ENCODE data around the gene SLC35E2B.
"Not testable (repeated sequence)": the region's sequence is repeated elsewhere in the genome, so short reads cannot be mapped to it uniquely, and the experiment has no call there.

SLC35E2B gene

DNA sequence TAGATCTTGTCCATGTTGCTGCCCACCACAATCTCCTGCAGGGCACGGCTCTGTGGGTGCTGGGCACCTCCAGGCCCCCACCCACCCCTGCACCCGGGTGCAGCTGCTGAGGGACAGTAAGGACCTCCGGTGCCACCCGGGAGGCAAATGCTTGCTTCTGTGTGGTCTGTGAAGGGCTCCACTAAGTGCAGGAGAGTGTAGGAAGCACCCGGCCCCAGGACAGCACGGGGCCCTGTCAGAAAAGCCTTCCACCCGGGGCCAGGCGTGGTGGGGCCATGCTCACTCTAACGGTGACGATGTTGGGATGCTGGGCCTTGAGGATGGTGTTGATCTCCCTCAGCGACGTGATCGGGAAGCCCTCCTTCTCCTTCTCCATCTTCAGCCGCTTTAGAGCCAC is 55.1 kb downstream of the SLC35E2B start:
- not testable (repeated sequence) for DNase-seq

DNA sequence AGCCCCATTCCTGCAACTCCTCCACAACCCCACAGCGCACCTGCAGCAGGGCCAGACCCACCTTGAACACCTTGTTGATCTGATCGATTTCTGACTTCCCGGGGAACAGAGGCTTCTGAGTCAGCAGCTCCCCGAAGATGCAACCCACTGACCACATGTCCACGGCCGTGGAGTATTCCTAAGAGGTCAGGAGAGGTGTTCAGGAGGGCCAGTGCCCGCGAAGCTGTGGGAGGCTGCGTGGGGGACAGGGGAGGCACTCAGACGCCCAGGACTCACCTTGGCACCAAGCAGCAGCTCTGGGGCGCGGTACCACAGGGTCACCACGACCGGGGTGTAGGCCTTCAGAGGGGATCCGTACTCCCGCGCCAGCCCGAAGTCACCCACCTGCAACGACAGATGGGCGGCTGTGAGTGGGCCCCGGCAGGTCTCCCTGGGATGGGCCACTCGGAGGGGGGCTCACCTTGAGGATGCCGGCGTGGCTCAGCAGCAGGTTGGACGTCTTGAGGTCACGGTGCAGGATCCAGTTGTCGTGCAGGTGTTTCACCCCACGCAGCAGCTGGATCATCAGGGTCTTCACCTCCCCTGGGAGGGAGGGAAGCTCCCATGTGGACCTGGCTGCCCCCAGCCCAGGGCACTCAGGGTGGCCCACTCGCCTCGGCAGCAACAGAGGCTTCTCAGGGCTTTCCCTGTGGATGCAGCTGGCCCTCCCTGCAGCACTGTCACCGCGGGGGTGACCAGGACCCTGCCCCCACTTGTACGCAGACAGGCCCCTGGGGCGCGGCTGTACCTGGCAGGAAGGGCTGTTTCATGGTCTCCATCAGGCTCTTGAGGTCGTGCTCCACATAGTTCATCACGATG is 55.7 kb downstream of the SLC35E2B start:
- DNase-seq = not testable (repeated sequence)

- not testable (repeated sequence) for DNase-seq
Observed at GRCh38 chr1:1634613-1635012, 58.0 kb downstream of the SLC35E2B start.

DNA sequence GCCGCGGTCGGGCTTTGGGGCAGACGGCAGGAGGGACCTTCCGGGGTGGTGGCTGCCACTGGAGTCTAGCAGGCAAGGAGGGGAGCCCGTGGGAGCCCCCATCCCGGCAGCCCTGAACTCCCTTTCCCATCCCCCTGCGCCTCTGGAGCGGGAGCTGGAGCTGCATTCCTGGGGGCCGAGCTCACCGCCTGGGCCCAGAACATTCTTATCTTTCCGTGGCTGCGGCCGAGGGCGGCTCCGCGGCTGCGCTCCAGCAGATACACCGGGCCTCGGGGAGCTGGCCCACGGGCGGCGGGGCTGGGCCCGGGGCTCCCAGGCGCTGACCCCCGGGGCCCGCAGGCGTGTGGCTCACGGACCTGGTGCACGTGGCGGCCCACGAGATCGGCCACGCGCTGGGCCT is 59.2 kb downstream of the SLC35E2B start:
- not testable (repeated sequence) for DNase-seq

GRCh38 chr1:1631782-1632420 is 60.7 kb downstream of the SLC35E2B start, which contains the start of gene MMP23B:
TSS of gene MMP23B (plus strand) at chr1:1632173. CDS start at chr1:1632219, 46 bp downstream.
- DNase-seq = no peak

DNA sequence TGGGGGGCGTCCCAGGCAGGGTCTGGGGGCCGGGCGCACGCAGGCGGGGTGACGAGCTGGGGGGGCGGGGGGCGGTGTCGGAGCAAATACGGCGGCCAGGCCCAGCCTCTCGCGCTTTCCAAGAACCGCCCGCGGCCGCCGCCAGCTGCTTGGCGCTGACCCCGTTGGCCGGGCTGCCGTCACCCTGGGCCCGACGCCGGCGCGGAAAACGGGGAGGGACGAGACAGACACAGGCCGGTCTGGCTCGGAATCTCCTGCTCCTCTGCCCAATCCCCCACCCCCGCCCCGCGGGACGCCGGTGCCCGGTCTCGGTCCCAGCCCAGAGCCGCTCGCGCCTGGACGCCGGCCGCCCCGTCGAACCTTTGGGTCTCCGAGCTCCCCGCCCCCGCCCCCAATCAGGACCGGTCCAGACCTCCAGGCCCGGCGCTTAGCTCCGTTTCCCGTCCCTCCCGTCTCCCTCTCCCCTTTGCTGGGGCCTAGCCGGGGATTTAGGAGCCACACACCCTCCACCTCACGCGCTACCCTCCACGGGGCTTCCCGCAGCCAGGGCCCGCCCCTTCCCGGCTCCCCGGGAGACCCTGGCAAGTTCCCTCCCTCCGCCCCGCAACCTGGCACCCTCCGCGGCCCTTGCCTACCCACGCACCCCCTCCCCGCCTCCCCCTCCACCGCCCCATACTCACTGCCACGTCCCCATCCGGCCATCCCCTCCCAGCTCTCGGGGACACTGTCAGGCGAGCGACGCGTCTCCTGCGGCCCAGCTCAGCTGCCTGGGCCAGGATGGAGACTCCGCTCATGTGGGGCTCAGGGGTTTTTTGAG is 61.4 kb downstream of the SLC35E2B start:
- no peak for DNase-seq

DNA sequence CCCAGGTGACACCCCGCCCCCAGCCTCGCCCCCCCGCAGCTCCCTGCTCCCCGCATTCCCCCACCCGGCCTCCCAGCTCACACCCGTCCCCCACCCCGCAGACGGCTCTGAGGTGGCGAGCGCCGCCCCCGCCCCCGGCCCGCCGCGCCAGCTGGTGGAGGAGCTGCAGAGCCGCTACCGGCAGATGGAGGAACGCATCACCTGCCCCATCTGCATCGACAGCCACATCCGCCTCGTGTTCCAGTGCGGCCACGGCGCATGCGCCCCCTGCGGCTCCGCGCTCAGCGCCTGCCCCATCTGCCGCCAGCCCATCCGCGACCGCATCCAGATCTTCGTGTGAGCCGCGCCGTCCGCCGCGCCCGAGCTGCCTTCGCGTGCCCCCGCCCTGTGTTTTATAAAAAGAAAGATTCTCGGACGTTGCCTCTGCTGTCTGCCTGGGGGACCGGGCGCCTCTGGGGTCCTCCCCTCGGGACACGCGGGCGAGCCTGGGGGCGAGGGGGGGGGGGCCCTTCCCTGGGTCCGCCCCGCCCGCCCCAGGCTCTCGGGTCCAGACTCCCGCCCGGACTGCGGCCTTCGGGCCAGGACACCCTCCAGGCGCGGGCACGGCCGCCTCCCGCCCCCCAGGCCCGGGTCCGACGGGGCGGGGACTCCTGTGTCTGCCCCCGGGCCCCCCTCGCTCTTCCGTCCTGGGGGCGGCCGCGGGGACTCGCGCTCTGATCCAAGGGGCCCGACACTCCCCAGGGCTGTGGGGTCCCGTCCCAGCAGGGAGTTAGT is 62.2 kb downstream of the SLC35E2B start:
- no peak for DNase-seq

GRCh38 chr1:1629430-1630190 is 63.0 kb downstream of the SLC35E2B start:
- no peak for DNase-seq

GRCh38 chr1:1628754-1629429 is 63.7 kb downstream of the SLC35E2B start:
- no peak for DNase-seq

GRCh38 chr1:1627829-1628753 is 64.5 kb downstream of the SLC35E2B start:
- no peak for DNase-seq

DNA sequence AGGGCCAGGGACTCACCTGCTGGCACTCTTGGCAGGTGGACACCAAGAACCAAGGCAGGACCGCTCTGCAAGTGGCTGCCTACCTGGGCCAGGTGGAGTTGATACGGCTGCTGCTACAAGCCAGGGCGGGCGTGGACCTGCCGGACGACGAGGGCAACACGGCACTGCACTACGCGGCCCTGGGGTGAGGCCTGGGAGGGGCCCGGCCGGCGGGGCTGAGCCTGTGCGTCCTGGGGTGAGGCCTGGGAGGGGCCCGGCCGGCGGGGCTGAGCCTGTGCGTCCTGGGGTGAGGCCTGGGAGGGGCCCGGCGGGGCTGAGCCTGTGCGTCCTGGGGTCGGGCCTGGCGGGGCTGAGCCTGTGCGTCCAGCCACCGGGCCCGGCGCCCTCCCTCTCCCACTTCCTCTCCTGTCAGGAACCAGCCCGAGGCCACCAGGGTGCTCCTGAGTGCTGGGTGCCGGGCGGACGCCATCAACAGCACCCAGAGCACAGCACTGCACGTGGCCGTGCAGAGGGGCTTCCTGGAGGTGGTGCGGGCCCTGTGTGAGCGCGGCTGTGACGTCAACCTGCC is 65.2 kb downstream of the SLC35E2B start:
- no peak for DNase-seq

GRCh38 chr1:1626207-1627141 is 66.1 kb downstream of the SLC35E2B start:
- DNase-seq = no peak

- no peak for DNase-seq
Observed at GRCh38 chr1:1625824-1626206, 66.8 kb downstream of the SLC35E2B start.

- DNase-seq = no peak
Observed at GRCh38 chr1:1625404-1625775, 67.2 kb downstream of the SLC35E2B start.

DNA sequence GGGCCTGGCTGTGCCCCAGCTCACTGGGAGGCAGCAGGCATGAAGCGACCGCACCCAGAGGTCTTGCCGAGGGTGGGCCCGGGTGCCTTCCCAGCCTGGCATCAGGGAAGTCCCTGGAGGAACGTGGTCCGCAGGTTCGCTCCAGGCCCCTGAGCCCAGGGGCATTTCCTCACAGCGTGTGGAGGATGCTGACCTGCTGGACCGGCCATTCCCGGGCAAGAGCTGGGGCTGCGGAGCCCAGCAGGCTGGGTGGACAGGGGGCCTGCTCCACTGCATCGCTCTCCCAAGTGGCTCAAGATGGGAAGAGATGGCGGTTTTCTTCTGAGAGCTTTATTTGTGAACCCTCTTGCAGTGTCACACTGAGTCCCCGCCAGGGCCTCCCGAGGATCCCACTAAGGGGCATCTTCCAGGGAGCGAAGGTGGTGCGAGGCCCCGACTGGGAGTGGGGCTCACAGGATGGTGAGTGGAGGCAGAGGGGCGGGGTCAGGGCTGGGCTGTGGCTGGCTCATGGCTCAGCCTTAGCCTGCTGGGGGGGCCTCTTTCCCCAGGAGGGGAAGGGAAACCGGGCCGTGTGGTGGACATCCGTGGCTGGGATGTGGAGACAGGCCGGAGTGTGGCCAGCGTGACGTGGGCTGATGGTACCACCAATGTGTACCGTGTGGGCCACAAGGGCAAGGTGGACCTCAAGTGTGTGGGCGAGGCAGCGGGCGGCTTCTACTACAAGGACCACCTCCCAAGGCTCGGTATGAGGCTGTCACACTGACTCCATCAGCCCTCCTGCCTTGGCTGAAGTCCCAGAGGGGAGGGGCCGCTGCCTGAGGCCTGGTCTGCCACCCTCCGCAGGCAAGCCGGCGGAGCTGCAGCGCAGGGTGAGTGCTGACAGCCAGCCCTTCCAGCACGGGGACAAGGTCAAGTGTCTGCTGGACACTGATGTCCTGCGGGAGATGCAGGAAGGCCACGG is 67.9 kb downstream of the SLC35E2B start:
- no peak for DNase-seq

GRCh38 chr1:1623631-1624442 is 68.8 kb downstream of the SLC35E2B start:
- DNase-seq = no peak
